GM18907 (cell line): ENCODE data around the gene AMH.

Source experiments
- ATAC-seq: cut with Tn5 transposase; IDR thresholded peaks from one replicate; pipeline ENCODE4 v1.9.1; 2021; ENCODE audit warnings: mild to moderate bottlenecking, moderate library complexity; ENCODE audit not compliant: unreplicated experiment

Gene AMH

GRCh38 chr19:2247433-2248101 lies 1.6 kb upstream of the AMH start:
- ATAC-seq = no peak

GRCh38 chr19:2248136-2249009 lies 750 bp upstream of the AMH start:
- no peak for ATAC-seq

GRCh38 chr19:2249880-2250765 lies 1.0 kb downstream of the AMH start:
- ATAC-seq = no peak

GRCh38 chr19:2250766-2251105 lies 1.6 kb downstream of the AMH start:
- no peak for ATAC-seq

- ATAC-seq = no peak
Measured at GRCh38 chr19:2251106-2252054, 2.3 kb downstream of the AMH start.

- no peak for ATAC-seq
Measured at GRCh38 chr19:2252055-2252796, 3.1 kb downstream of the AMH start.

- no peak for ATAC-seq
Measured at GRCh38 chr19:2252797-2253105, 3.6 kb downstream of the AMH start.

GRCh38 chr19:2253106-2254063 lies 4.3 kb downstream of the AMH start:
- ATAC-seq = no peak

GRCh38 chr19:2254064-2254872 lies 5.1 kb downstream of the AMH start:
- no peak for ATAC-seq

- no peak for ATAC-seq
Measured at GRCh38 chr19:2255112-2255845, 6.2 kb downstream of the AMH start.

- ATAC-seq = no peak
Measured at GRCh38 chr19:2255982-2256685, 7.0 kb downstream of the AMH start, which contains the start of gene JSRP1. JSRP1 (minus strand) TSS chr19:2256417; CDS start chr19:2255314, 1,103 bp downstream.

GRCh38 chr19:2259336-2259735 lies 10.2 kb downstream of the AMH start:
- no peak for ATAC-seq

GRCh38 chr19:2260341-2260805 lies 11.2 kb downstream of the AMH start:
- no peak for ATAC-seq

- no peak for ATAC-seq
Measured at GRCh38 chr19:2261438-2262172, 12.5 kb downstream of the AMH start.

- ATAC-seq = no peak
Measured at GRCh38 chr19:2266183-2266993, 17.3 kb downstream of the AMH start.
